Caco-2 (cell line): ENCODE results near the gene TAL1. TPM values are rescaled to one million over a fixed set of nuclear protein-coding genes. Genes with fewer than 3 reads are reported as not detected.

Experiments
- BruUV-seq: library from RNA; stranded (reverse); fragments of 400-500 nt; replicated peaks from 2 replicates; lab custom pipeline; 2021; lab: Mats Ljungman, UMichigan
- CTCF ChIA-PET: fragments of 300-600 bp; sonication (Branson Sonifier 250); formaldehyde crosslinking; loops from one replicate; lab custom pipeline; 2022; ENCODE audit warnings: antibody characterized with exemption; lab: Charles Lee
- POLR2A ChIA-PET: fragments of 300-600 bp; sonication (Branson Sonifier 250); formaldehyde crosslinking; loops from one replicate; lab custom pipeline; 2022; ENCODE audit warnings: antibody characterized with exemption; lab: Charles Lee
- DNase-seq, 2 experiments: peaks; one replicate each; pipeline versions ENCODE4 v3.0.0 to v3.0.0-alpha.2; 2020 to 2022
- H3K27me3 ChIP-seq: replicated peaks from 2 replicates; pipeline ENCODE4 v1.6.0; 2011; ENCODE audit warnings: low read length; ENCODE audit not compliant: control insufficient read depth, insufficient read depth
- H3K36me3 ChIP-seq: 2 replicates; pipeline ENCODE4 v1.5.1; 2011; ENCODE audit warnings: low read length; ENCODE audit not compliant: control insufficient read depth, insufficient read depth
- H3K4me1 ChIP-seq: fragments of 250-450 bp; sonication (Bioruptor Pico); 2 replicates; pipeline ENCODE4 v1.5.1; 2020; ENCODE audit warnings: mild to moderate bottlenecking
- H3K4me3 ChIP-seq: 2 replicates; pipeline ENCODE4 v1.5.1; 2011; ENCODE audit warnings: low read depth, mild to moderate bottlenecking, control low read depth, low read length
- H3K9me3 ChIP-seq: fragments of 250-450 bp; sonication (Bioruptor Pico); 2 replicates; pipeline ENCODE4 v1.5.1; 2020; ENCODE audit warnings: mild to moderate bottlenecking, moderate library complexity
- H3K27ac Mint-ChIP-seq: one replicate; pipeline ENCODE4 v1.8.0; 2022; ENCODE audit warnings: mixed read lengths; ENCODE audit not compliant: unreplicated experiment
- H3K27me3 Mint-ChIP-seq: one replicate; pipeline ENCODE4 v1.8.0; 2022; ENCODE audit warnings: mixed read lengths; ENCODE audit not compliant: insufficient read depth, unreplicated experiment
- H3K36me3 Mint-ChIP-seq: one replicate; pipeline ENCODE4 v1.8.0; 2022; ENCODE audit warnings: mild to moderate bottlenecking, mixed read lengths; ENCODE audit not compliant: insufficient read depth, unreplicated experiment
- H3K4me1 Mint-ChIP-seq: one replicate; pipeline ENCODE4 v1.8.0; 2022; ENCODE audit warnings: low read depth, mixed read lengths; ENCODE audit not compliant: unreplicated experiment
- H3K4me3 Mint-ChIP-seq: one replicate; pipeline ENCODE4 v1.8.0; 2022; ENCODE audit warnings: mild to moderate bottlenecking, moderate library complexity, mixed read lengths; ENCODE audit not compliant: unreplicated experiment
- H3K9me3 Mint-ChIP-seq: one replicate; pipeline ENCODE4 v1.8.0; 2022; ENCODE audit warnings: mixed read lengths; ENCODE audit not compliant: unreplicated experiment
- CTCF ChIP-seq, 2 experiments: fragments of 200-600 bp in 1 of 2; IDR thresholded peaks; 1 replicate in 1 of 2; 2 replicates in 1 of 2; pipeline versions ENCODE4 v1.5.1 to v1.8.0; 2011 to 2022; ENCODE audit warnings: antibody characterized with exemption in 1 of 2, control low read depth in 1 of 2, inconsistent platforms in 1 of 2, low read depth in 1 of 2, low read length in 1 of 2, mild to moderate bottlenecking in 1 of 2, moderate library complexity in 1 of 2; ENCODE audit not compliant: insufficient read depth in 1 of 2, severe bottlenecking in 1 of 2, unreplicated experiment in 1 of 2
- intact Hi-C: fragments of 100-400 bp; cut with micrococcal nuclease; formaldehyde crosslinking; loops from one replicate; pipeline ENCODE4 v1.10.0; 2022; ENCODE audit not compliant: unreplicated experiment
- total RNA-seq: library from RNA; stranded (reverse); gene quantifications from 2 replicates; pipeline ENCODE4 v1.2.3, GENCODE V29; 2022

Gene TAL1
- total RNA-seq, 1 experiment from 2014 or later = 15.2 TPM

- Mint-ChIP-seq H3K4me1 (peaks cover 40% of the 10 kb centered on the region), H3K27ac (no peak overlapping the region), H3K9me3 (no peaks in the 10 kb centered on the region), H3K4me3 (no peak overlapping the region), H3K36me3 (peaks cover 43% of the 10 kb centered on the region), H3K27me3 (no peaks in the 10 kb centered on the region)
- H3K9me3 ChIP-seq = no peaks in the 10 kb centered on the region; the same call in 1 of the 2 replicates
- CTCF ChIA-PET = no interaction called here
- H3K4me3 ChIP-seq = no peak overlapping the region
- no peaks in the 10 kb centered on the region for H3K36me3 ChIP-seq
- no peak for TF ChIP-seq CTCF (IDR thresholded peaks at IDR 0.05; ENCODE audit: insufficient read depth in 1 of 2, low read depth in 1 of 2, low read length in 1 of 2, severe bottlenecking in 1 of 2, unreplicated experiment in 1 of 2)
- peaks cover 35% of the 10 kb centered on the region for H3K4me1 ChIP-seq
- POLR2A ChIA-PET = interaction anchor here (1.1 kb wide), 1 partner anchor 11 kb away, joined by 4 read pairs; no protein-coding TSS in a partner anchor
- no peak for DNase-seq
- H3K27me3 ChIP-seq = no peaks in the 10 kb centered on the region
- intact Hi-C loops = no loop called here
- BruUV-seq = no TSS peak
These were observed 49.9 kb downstream of the TAL1 start for GRCh38 chr1:47181955-47182675.

- no peak for TF ChIP-seq CTCF (IDR thresholded peaks at IDR 0.05; ENCODE audit: insufficient read depth in 1 of 2, low read depth in 1 of 2, low read length in 1 of 2, severe bottlenecking in 1 of 2, unreplicated experiment in 1 of 2)
- H3K27me3 Mint-ChIP-seq = no peaks in the 10 kb centered on the region
- intact Hi-C loops = no loop called here
- H3K4me1 Mint-ChIP-seq = peaks cover 35% of the 10 kb centered on the region
- no TSS peak for BruUV-seq
- Histone ChIP-seq H3K4me1 (peaks cover 27% of the 10 kb centered on the region), H3K4me3 (no peak overlapping the region), H3K27me3 (no peaks in the 10 kb centered on the region), H3K36me3 (no peaks in the 10 kb centered on the region), H3K9me3 (no peaks in the 10 kb centered on the region; the same call in 1 of the 2 replicates)
- no peaks in the 10 kb centered on the region for H3K9me3 Mint-ChIP-seq
- DNase-seq = no peak
- POLR2A ChIA-PET = interaction anchor here (1.1 kb wide), 1 partner anchor 11 kb away, joined by 4 read pairs; no protein-coding TSS in a partner anchor
- no peak overlapping the region for H3K4me3 Mint-ChIP-seq
- no peak overlapping the region for H3K27ac Mint-ChIP-seq
- peaks cover 36% of the 10 kb centered on the region for H3K36me3 Mint-ChIP-seq
- CTCF ChIA-PET = interaction anchor here (1.0 to 1.1 kb wide), 3 partner anchors 11 to 82 kb away, joined by 3 to 6 read pairs (median 5); no protein-coding TSS in a partner anchor
These were observed 50.7 kb downstream of the TAL1 start for GRCh38 chr1:47181095-47181954.

- Mint-ChIP-seq H3K4me1 (peaks cover 32% of the 10 kb centered on the region), H3K4me3 (no peak overlapping the region), H3K27me3 (no peaks in the 10 kb centered on the region), H3K36me3 (peaks cover 30% of the 10 kb centered on the region), H3K9me3 (no peaks in the 10 kb centered on the region), H3K27ac (no peak overlapping the region)
- H3K27me3 ChIP-seq = no peaks in the 10 kb centered on the region
- CTCF ChIA-PET = interaction anchor here (1.0 to 1.1 kb wide), 3 partner anchors 12 to 82 kb away, joined by 3 to 6 read pairs (median 5); no protein-coding TSS in a partner anchor
- no peak for DNase-seq
- H3K4me3 ChIP-seq = no peak overlapping the region
- intact Hi-C loops = no loop called here
- H3K36me3 ChIP-seq = no peaks in the 10 kb centered on the region
- no peak for TF ChIP-seq CTCF (IDR thresholded peaks at IDR 0.05; ENCODE audit: insufficient read depth in 1 of 2, low read depth in 1 of 2, low read length in 1 of 2, severe bottlenecking in 1 of 2, unreplicated experiment in 1 of 2)
- BruUV-seq = no TSS peak
- H3K4me1 ChIP-seq = peaks cover 20% of the 10 kb centered on the region
- no peaks in the 10 kb centered on the region for H3K9me3 ChIP-seq
- POLR2A ChIA-PET = no interaction called here
These were observed 51.4 kb downstream of the TAL1 start for GRCh38 chr1:47180603-47181094.
